ENCODE data around the gene CORO2B.

The CORO2B gene

GRCh38 chr15:68707386-68707785 lies 128.6 kb downstream of the CORO2B start:
- no peaks in the 10 kb centered on the region for H3K9me3 ChIP-seq (ENCODE audit: insufficient read depth, low read length, severe bottlenecking)
- H4K20me1 ChIP-seq (ENCODE audit: insufficient read depth, low read length) = no peaks in the 10 kb centered on the region
- DNase-seq = no peak
- H3K27ac ChIP-seq (ENCODE audit: low read length) = no peak overlapping the region
- no peak for TF ChIP-seq CTCF (IDR thresholded peaks at IDR 0.05; ENCODE audit: borderline replicate concordance, extremely low read depth, low read length, poor library complexity, severe bottlenecking)
- no peak for TF ChIP-seq EZH2 (IDR thresholded peaks at IDR 0.05; ENCODE audit: borderline replicate concordance, low read depth, low read length, severe bottlenecking)
- no peaks in the 10 kb centered on the region for H3K36me3 ChIP-seq (ENCODE audit: insufficient read depth, low read length)
- H3K4me3 ChIP-seq (ENCODE audit: low read depth in 1 of 2, low read length in 2 of 2) = no peak overlapping the region
- H3K4me1 ChIP-seq (ENCODE audit: insufficient read depth, low read length) = no peaks in the 10 kb centered on the region
- no peaks in the 10 kb centered on the region for H3K27me3 ChIP-seq (ENCODE audit: insufficient read depth, low read length, poor library complexity)
- no peaks in the 10 kb centered on the region for H3K79me2 ChIP-seq (ENCODE audit: insufficient read depth, low read length)
- H3K9ac ChIP-seq (ENCODE audit: low read depth, low read length) = no peak overlapping the region
- no peak overlapping the region for H2AFZ ChIP-seq (ENCODE audit: low read depth, low read length)
- H3K4me2 ChIP-seq (ENCODE audit: insufficient read depth, low read length) = no peak overlapping the region
- ATAC-seq (ENCODE audit: insufficient read depth, low read depth) = no peak

GRCh38 chr15:68709876-68710275 lies 131.1 kb downstream of the CORO2B start:
- Histone ChIP-seq H3K36me3 (ENCODE audit: insufficient read depth, low read length) (no peaks in the 10 kb centered on the region), H3K4me1 (ENCODE audit: insufficient read depth, low read length) (no peaks in the 10 kb centered on the region), H3K27me3 (ENCODE audit: insufficient read depth, low read length, poor library complexity) (no peaks in the 10 kb centered on the region), H3K9me3 (ENCODE audit: insufficient read depth, low read length, severe bottlenecking) (no peaks in the 10 kb centered on the region), H3K4me3 (ENCODE audit: low read depth in 1 of 2, low read length in 2 of 2) (no peak overlapping the region), H3K79me2 (ENCODE audit: insufficient read depth, low read length) (no peaks in the 10 kb centered on the region), H4K20me1 (ENCODE audit: insufficient read depth, low read length) (no peaks in the 10 kb centered on the region), H2AFZ (ENCODE audit: low read depth, low read length) (no peak overlapping the region), H3K27ac (ENCODE audit: low read length) (no peak overlapping the region), H3K9ac (ENCODE audit: low read depth, low read length) (no peak overlapping the region), H3K4me2 (ENCODE audit: insufficient read depth, low read length) (no peak overlapping the region)
- no peak for TF ChIP-seq EZH2 (IDR thresholded peaks at IDR 0.05; ENCODE audit: borderline replicate concordance, low read depth, low read length, severe bottlenecking)
- ATAC-seq (ENCODE audit: insufficient read depth, low read depth) = no peak
- no peak for DNase-seq

- no peak overlapping the region for H3K27ac ChIP-seq (ENCODE audit: low read length)
- H3K4me2 ChIP-seq (ENCODE audit: insufficient read depth, low read length) = no peak overlapping the region
- no peak for ATAC-seq (ENCODE audit: insufficient read depth, low read depth)
- no peaks in the 10 kb centered on the region for H3K27me3 ChIP-seq (ENCODE audit: insufficient read depth, low read length, poor library complexity)
- no peak overlapping the region for H2AFZ ChIP-seq (ENCODE audit: low read depth, low read length)
- TF ChIP-seq EZH2 (IDR thresholded peaks at IDR 0.05; ENCODE audit: borderline replicate concordance, low read depth, low read length, severe bottlenecking) = no peak
- TF ChIP-seq CTCF (IDR thresholded peaks at IDR 0.05; ENCODE audit: borderline replicate concordance, extremely low read depth, low read length, poor library complexity, severe bottlenecking) = no peak
- no peak overlapping the region for H3K4me3 ChIP-seq (ENCODE audit: low read depth in 1 of 2, low read length in 2 of 2)
- no peaks in the 10 kb centered on the region for H3K4me1 ChIP-seq (ENCODE audit: insufficient read depth, low read length)
- no peaks in the 10 kb centered on the region for H3K9me3 ChIP-seq (ENCODE audit: insufficient read depth, low read length, severe bottlenecking)
- no peaks in the 10 kb centered on the region for H4K20me1 ChIP-seq (ENCODE audit: insufficient read depth, low read length)
- H3K36me3 ChIP-seq (ENCODE audit: insufficient read depth, low read length) = no peaks in the 10 kb centered on the region
- no peaks in the 10 kb centered on the region for H3K79me2 ChIP-seq (ENCODE audit: insufficient read depth, low read length)
- no peak overlapping the region for H3K9ac ChIP-seq (ENCODE audit: low read depth, low read length)
- no peak for DNase-seq
Observed at GRCh38 chr15:68710536-68710935, 131.7 kb downstream of the CORO2B start.

GRCh38 chr15:68711406-68711805 lies 132.6 kb downstream of the CORO2B start:
- Histone ChIP-seq H3K9me3 (ENCODE audit: insufficient read depth, low read length, severe bottlenecking) (no peaks in the 10 kb centered on the region), H3K79me2 (ENCODE audit: insufficient read depth, low read length) (no peaks in the 10 kb centered on the region), H3K4me1 (ENCODE audit: insufficient read depth, low read length) (no peaks in the 10 kb centered on the region), H3K4me2 (ENCODE audit: insufficient read depth, low read length) (no peak overlapping the region), H3K4me3 (ENCODE audit: low read depth in 1 of 2, low read length in 2 of 2) (no peak overlapping the region), H3K36me3 (ENCODE audit: insufficient read depth, low read length) (no peaks in the 10 kb centered on the region), H4K20me1 (ENCODE audit: insufficient read depth, low read length) (no peaks in the 10 kb centered on the region), H3K9ac (ENCODE audit: low read depth, low read length) (no peak overlapping the region), H2AFZ (ENCODE audit: low read depth, low read length) (no peak overlapping the region), H3K27ac (ENCODE audit: low read length) (no peak overlapping the region), H3K27me3 (ENCODE audit: insufficient read depth, low read length, poor library complexity) (no peaks in the 10 kb centered on the region)
- DNase-seq (no peak), ATAC-seq (ENCODE audit: insufficient read depth, low read depth) (no peak)
- TF ChIP-seq CTCF (IDR thresholded peaks at IDR 0.05; ENCODE audit: borderline replicate concordance, extremely low read depth, low read length, poor library complexity, severe bottlenecking) (no peak), EZH2 (IDR thresholded peaks at IDR 0.05; ENCODE audit: borderline replicate concordance, low read depth, low read length, severe bottlenecking) (no peak)

All from DND-41 (cell line).